ENCODE measurements around the gene IFNA13.

IFNA13 gene

GRCh38 chr9:21334701-21335632 is 32.9 kb downstream of the IFNA13 start, which contains the start of gene KLHL9 (continued):
- TF ChIP-seq, protein P1, sequence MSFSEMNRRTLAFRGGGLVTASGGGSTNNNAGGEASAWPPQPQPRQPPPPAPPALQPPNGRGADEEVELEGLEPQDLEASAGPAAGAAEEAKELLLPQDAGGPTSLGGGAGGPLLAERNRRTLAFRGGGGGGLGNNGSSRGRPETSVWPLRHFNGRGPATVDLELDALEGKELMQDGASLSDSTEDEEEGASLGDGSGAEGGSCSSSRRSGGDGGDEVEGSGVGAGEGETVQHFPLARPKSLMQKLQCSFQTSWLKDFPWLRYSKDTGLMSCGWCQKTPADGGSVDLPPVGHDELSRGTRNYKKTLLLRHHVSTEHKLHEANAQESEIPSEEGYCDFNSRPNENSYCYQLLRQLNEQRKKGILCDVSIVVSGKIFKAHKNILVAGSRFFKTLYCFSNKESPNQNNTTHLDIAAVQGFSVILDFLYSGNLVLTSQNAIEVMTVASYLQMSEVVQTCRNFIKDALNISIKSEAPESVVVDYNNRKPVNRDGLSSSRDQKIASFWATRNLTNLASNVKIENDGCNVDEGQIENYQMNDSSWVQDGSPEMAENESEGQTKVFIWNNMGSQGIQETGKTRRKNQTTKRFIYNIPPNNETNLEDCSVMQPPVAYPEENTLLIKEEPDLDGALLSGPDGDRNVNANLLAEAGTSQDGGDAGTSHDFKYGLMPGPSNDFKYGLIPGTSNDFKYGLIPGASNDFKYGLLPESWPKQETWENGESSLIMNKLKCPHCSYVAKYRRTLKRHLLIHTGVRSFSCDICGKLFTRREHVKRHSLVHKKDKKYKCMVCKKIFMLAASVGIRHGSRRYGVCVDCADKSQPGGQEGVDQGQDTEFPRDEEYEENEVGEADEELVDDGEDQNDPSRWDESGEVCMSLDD (tag by site-specific recombination; IDR thresholded peaks at IDR 0.05): no peak
- TF ChIP-seq ATF2 (tag by site-specific recombination; IDR thresholded peaks at IDR 0.05; ENCODE audit: low read depth): no peak
- TF ChIP-seq ZNF155 (tag by site-specific recombination; IDR thresholded peaks at IDR 0.05): no peak
- no peak for TF ChIP-seq ZNF292 (tag by site-specific recombination; IDR thresholded peaks at IDR 0.05; ENCODE audit: borderline replicate concordance, low read depth)
- TF ChIP-seq ZNF610 (tag by site-specific recombination; IDR thresholded peaks at IDR 0.05; ENCODE audit: borderline replicate concordance): peak; percentile 98
- TF ChIP-seq ZNF221 (tag by site-specific recombination; IDR thresholded peaks at IDR 0.05; ENCODE audit: borderline replicate concordance): no peak
- TF ChIP-seq ZBTB17 (tag by site-specific recombination; IDR thresholded peaks at IDR 0.05): peak; percentile 47; the same call in 1 of the 2 replicates
- TF ChIP-seq ZNF426 (tag by site-specific recombination; IDR thresholded peaks at IDR 0.05): no peak
- no peak for TF ChIP-seq BCL11B (tag by site-specific recombination; IDR thresholded peaks at IDR 0.05; ENCODE audit: low read depth)
- peak; percentile 76 for TF ChIP-seq OVOL3 (tag by site-specific recombination; IDR thresholded peaks at IDR 0.05)
- no peak for TF ChIP-seq ZNF792 (tag by site-specific recombination; IDR thresholded peaks at IDR 0.05)
- peak; percentile 71 for TF ChIP-seq ZNF398 (tag by site-specific recombination; IDR thresholded peaks at IDR 0.05)
- 0 out of 2 replicates have a peak, but pooled peaks have one; percentile 16 for TF ChIP-seq ZBTB8A (tag by site-specific recombination; IDR thresholded peaks at IDR 0.05)
- no peak for TF ChIP-seq ZNF10 (tag by site-specific recombination; IDR thresholded peaks at IDR 0.05)
- no peak for TF ChIP-seq HOXA7 (CRISPR knock-in tag; IDR thresholded peaks at IDR 0.05; ENCODE audit: borderline replicate concordance)
- TF ChIP-seq ZNF623 (tag by site-specific recombination; IDR thresholded peaks at IDR 0.05): no peak
- TF ChIP-seq ZNF48 (tag by site-specific recombination; IDR thresholded peaks at IDR 0.05): no peak
- TF ChIP-seq ZNF600 (tag by site-specific recombination; IDR thresholded peaks at IDR 0.05): peak; percentile 72; the same call in 1 of the 2 replicates
- TF ChIP-seq ZXDB (tag by site-specific recombination; IDR thresholded peaks at IDR 0.05): peak; percentile 58
- no peak for TF ChIP-seq ZNF157 (tag by site-specific recombination; IDR thresholded peaks at IDR 0.05)
- TF ChIP-seq ZNF501 (tag by site-specific recombination; IDR thresholded peaks at IDR 0.05): peak; percentile 80
- TF ChIP-seq ZFHX2 (tag by site-specific recombination; conservative IDR thresholded peaks at IDR 0.05): no peak
- peak; percentile 47 for TF ChIP-seq ZNF341 (tag by site-specific recombination; IDR thresholded peaks at IDR 0.05; ENCODE audit: low read depth)
- no peak for TF ChIP-seq ZNF311 (tag by site-specific recombination; IDR thresholded peaks at IDR 0.05; ENCODE audit: borderline replicate concordance)
- TF ChIP-seq ZNF677 (tag by site-specific recombination; IDR thresholded peaks at IDR 0.05): no peak
- no peak for TF ChIP-seq ZNF223 (tag by site-specific recombination; IDR thresholded peaks at IDR 0.05)
- peak; percentile 79 for TF ChIP-seq ZNF76 (tag by site-specific recombination; IDR thresholded peaks at IDR 0.05; ENCODE audit: borderline replicate concordance, low read depth)
- no peak for TF ChIP-seq ZIC2 (tag by site-specific recombination; IDR thresholded peaks at IDR 0.05)
- no peak for TF ChIP-seq ZNF37A (tag by site-specific recombination; IDR thresholded peaks at IDR 0.05)
- TF ChIP-seq ZNF544 (tag by site-specific recombination; IDR thresholded peaks at IDR 0.05): no peak
- TF ChIP-seq ZNF664 (tag by site-specific recombination; IDR thresholded peaks at IDR 0.05): no peak
